DMS79 treated with DMSO at 0.1 percent for 48 hours (cell line): ENCODE measurements around the gene QKI.
"Not testable (repeated sequence)": the region's sequence is repeated elsewhere in the genome, so short reads cannot be mapped to it uniquely, and the experiment has no call there.

Experiments used
- DNase-seq: peaks from one replicate; lab custom pipeline; 2025; lab: John Stamatoyannopoulos, UW

QKI gene

DNA sequence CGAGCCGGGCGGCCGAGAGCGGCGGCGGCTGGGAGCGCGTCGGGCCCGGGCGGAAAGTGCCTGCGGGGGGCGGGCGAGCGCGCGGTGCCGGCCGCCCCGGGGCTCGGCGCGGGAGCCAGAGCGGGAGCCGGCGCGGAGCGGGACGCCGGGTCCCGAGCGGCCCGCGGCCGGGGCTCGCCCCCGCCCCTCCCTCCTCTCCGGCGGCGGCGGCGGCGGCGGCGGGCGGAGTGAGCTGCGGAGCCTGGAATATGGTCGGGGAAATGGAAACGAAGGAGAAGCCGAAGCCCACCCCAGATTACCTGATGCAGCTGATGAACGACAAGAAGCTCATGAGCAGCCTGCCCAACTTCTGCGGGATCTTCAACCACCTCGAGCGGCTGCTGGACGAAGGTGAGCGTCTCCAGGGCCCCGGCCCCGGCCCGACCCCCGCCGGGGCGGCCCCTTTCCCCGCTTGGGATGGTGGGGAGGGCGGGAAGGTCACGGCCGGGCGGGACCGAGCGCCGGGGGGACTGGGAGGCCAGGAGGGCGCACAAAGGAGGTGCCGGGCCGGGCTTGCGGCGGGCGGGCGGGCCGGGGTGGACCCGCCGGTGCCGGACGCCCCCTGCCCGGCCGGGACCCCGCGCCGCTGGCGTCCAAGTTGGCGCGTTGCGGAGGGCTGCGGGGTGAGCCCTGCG lies 565 bp downstream of the QKI start:
- no peak for DNase-seq

DNA sequence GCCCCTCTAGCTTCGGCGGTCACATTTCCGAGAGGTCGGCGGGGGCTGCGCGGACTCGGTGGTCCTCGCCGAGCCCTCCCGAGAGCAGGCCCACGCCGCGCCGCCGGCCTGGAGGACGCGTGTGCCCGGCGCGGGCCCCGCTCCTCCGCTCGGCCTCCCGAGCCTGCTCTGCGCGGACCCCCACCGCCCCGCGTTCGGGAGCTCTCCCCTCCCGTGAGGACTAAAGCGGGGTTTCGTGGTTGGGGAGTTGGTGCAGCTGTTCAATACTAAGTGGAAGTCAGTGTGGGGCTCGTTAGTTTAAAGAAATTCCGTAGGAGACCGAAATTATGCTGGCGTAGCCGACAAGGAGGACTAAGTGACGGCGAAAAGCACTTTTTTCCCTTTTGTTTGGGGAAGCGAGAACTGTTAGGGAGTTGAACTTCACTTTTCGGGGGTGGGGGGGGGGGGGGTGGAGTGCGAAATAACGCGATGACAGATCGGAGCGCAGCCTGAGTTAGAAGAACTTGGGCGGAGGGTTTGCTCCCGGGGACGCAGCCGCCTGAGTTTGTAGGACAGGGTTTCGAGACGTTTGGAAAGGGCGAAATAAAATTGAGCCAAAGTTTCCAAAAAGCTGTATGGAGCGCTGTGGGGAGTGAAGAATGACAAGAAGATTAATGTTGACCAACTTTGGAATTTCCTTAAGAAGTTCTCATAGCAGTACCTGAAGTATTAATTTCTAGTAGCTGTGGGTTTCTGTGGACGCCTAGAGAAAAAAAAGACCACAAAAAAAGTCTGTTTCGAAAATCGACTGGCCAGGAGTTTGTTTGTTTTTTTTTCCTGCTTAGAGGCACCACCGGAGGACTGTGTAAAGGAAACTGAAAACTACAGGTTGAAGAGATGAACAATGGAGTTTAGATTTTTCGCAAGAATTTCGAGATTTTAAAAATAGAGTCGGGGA lies 1.4 kb downstream of the QKI start:
- DNase-seq = no peak

DNA sequence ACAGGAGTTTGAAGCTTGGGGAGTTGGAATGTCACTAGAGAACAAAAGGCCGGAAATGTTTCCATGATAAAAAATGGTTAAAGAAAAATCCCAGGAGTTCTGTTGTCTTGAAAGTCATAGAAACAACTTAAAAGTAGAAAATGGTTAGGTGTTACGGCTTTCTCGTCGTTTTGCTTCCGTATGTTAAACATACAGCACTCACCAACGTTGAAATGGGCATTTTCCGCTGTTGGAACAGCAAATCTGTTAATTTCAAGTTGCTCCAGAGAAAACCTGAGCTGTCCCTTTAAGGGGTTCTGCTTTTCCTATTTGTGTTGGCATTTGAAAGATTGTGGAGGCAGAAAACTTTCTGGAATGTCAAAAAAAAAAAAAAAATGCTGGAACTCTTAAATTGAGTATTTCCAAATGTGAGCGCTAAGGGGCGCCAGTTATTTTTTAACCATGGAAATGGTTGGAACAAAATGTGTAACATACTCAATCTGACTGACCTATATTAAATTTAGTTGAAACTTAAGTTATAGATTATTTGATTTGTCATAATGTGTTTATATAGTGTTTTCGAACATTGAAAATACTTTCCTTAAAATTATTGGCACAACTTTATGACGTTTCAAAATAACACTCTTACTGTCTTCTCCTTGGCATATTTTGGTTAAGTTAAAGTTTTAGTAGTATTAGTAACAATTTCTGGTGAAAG lies 2.2 kb downstream of the QKI start:
- no peak for DNase-seq

DNA sequence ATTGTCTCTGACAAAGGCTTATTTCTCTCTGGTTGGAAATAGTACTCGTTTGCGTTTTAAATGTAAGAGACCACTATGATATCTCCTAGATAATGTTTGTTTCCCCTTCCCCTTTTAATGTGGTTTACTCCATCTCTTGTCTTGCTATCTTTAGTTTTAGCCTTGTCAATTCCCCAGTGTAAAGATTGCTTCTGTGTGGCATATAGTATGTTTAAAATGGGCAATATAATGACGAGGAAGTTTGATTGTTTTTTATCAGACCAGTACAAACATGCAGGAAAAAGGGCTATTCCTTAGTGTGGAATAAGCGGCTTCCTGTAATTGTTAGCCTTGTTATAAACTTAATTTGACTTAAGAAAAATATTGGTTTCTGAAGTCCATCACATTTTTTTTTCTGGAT lies 3.1 kb downstream of the QKI start:
- no peak for DNase-seq

DNA sequence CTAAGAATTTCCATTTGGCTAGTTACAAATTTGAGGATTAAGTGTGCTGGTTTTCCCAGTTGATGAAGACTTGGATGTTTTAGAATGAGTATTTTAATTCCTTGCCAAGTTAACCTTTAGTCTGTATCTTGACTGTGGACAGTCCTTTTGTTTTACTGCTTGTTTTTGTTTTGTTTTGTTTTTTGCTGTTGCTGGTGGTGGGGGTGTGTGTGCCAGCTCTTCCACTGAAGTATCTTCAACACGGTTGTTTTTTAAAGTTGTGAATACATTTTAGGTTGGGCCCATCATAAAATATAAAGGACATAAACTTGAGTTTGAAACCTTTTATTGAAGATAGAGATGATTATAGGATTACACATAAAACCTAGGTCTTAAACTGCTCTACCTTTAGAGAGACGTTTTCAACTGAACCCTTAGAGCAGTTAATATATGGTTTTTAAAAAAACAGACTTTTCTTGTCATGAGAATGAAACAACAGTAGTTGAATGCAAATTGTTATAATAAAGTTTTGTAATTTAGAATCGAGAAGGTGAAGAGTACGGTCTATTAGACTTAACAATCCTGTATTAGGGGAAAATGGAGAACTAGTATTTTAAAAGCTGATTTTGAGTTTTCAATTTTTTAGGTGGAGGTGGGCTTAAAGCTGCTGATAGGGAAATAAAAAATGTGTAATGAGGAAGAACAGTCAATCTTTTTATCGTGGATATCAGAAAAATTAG lies 4.0 kb downstream of the QKI start:
- no peak for DNase-seq

DNA sequence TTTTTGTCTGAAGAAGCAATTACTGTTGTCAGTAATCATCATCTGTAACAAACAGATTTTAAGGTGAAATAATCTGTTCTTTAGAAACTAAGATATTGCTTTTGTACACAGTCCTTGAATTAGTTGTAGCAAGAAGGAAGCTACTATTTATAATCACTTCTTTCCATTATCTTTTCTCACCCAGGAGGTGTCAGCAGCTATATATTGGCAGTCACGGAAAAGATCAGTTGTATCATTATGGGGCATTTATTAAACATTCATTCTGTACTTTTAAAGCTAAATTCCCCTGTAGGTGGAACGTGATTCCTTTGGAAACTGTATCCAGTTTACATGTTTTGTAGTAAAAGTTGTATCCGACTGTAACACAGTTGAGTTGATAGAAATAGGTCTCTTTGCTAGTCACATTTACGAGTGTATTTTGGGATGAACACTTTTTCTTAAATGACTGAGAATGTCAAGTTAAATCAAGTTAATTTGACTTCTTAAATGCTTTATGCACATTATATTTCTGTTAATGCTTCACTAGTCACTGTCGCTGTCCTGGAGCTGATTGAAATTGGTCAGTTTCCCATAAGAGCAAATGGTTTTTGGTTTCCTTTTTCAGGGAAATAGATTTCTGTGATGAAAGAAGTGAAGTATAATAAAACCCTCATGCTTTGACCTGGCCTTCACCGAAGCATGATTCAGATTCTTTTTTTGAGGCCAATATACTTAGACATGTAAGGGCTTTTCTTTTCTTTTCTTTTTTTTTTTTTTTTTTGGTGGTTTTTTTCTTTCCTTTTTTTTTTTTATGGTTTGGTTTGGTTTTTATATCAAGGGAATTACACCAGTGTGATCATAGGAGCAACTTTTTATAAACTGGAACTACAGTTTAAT lies 5.1 kb downstream of the QKI start:
- no peak for DNase-seq

DNA sequence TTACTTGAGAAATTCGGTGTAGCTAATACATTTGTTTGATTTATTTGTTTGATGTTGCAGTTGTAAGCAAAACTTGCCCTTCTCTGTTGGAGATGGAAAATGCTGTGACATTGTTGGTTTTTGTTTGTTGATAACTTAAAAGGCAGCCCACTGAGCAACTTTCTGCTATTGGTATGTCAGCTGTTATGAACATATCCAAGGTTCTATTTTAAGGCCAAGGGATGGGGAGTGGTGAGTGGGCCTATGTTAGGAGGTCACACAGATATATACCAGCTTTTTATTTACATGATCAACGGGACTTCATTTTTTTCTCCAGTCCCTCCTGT lies 5.7 kb downstream of the QKI start:
- DNase-seq = no peak

DNA sequence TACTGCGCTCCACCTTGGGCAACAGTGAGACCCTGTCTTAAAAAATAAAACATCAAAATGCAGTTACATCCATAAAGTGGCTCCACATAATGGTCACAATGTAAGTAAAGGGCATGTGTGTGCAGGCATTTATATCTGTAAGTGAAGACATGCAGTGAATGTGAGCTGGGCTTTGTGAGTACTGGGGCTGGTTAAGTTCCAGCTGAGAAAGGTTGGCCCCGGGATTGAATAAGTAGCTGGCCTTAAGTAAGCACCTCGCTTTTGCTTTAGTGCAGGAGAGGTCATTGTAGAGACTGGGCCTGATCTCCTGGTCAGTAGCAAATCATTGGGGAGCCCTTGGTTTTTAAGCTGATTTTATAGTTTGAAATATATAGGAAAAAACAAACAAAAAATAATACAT lies 8.0 kb downstream of the QKI start:
- no peak for DNase-seq

DNA sequence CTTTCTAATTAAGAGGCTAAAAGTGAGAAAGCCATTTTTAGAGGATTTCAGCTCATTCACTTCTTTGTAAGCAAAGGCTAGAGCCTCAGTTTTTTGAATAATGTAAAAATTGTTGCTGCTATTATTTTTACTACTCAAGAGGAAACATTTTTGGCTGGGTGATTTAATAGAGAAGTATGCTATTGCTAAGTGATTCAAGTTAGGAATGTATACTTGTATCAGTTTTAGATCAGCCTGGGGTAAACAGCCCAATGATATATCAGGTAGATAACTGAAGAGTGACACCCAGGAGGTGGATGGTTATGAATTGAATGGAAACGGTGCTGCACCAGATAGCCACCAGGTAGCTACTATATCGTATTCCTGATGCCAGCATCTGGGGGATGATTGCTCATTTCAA lies 9.2 kb downstream of the QKI start:
- no peak for DNase-seq

DNA sequence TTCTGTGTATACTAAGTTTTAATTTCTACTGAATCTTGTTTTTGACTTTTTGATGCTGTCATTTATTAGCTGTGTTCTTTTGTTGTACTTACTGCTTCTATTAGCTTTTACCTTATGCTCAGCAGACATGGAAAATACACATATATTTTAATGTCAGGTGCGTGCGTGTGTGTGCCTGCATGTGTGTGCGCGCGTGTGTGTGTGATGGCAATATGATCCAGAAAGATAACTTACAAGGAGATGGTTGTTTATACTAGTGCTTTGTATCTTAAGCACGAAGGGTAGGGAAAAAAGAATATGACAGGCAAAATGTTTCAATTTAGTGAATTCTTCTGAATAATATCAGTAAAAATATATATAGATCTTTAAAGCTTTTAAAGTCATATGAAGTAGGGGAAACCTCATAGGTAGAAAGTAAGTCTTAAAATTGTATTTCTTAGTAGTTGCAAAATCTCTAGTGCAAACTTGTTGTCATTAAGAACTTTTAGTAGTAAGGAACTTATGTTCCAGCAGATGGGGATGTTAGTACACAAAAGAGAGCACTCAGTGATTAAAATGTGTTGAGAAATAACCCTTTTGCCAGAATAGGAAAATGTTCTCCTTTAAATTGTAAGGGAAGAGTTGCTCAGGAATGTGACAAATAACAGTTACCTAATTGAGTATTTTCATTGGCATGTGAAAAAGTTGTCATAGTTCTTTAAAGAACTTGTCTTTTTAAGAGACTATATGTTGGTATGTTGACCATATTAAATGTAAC lies 13.2 kb downstream of the QKI start:
- no peak for DNase-seq

DNA sequence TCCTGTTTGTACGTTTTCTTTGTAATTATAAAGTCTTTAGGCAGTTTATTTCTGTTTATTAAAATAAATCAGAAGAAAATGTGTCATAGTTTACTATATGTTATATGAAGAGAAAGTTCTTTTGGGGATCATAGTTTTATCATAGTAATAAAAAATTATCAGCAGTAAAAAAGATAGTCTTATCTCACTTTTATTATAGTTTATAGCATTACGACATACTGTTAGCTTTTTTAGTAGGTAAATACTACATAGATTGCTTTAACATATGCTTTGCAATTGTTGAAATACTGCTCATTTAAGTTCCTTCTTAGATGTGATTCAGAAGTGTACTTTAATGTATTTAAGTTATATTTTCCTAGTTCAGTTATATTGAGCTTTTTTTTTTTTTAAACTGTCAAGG lies 13.9 kb downstream of the QKI start:
- no peak for DNase-seq

DNA sequence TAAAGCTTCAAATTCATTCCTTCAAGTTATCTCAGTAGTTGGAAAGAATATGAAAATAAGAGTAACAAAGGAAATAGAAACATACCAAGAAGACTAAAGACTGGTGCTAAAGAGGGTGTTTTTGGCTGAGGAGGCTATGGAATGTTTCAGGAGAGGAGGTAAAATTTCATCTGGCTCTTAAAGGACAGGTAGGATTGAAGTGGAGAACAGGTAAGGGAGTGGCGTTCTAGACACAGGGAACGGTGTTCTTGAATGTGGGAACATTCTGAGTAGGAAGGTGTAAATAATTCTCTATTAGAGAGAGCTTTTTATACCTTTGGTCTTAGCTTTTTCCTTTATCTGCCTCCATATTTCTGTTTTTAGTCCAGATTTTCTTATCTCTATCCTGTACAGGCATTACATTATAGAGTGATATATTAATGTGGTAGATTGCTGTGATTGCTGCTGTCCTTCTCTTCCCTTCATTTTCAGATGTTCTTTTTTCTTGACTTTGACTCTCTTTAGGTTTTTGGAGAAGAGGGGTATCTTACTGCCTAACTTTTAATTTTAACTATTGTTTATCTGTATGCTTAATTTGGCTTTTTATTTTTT lies 15.4 kb downstream of the QKI start:
- no peak for DNase-seq

DNA sequence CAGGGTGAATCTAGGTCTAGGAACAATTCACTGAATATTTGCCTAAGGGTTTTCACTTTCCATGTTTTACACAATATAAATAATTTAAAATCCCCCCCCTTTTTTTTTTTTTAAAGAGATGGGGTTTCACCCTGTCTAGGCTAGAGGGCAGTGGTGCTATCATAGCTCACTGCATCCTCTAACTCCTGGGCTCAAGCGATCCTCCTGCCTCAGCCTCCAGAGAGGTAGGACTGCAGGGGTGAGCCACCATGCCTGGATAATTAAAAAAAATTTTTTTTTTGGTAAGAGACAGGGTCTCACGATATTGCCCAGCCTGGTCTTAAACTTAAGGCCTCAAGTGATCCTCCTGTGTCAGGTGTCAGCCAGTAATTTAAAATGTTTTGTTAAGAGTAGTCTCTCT lies 17.8 kb downstream of the QKI start:
- DNase-seq = no peak

DNA sequence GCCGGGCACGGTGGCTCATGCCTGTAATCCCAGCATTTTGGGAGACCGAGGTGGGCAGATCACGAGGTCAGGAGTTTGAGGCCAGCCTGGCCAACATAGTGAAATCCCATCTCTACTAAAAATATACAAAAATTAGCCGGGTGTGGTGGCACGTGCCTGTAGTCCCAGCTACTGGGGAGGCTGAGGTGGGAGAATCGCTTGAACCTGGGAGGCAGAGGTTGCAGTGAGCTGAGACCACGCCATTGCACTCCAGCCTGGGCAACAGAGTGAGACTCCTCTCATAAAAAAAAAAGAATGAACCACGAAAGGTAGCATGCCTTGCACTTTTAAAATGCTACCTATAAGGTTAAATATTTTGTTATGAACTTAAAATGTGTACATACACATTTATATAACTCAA lies 19.0 kb downstream of the QKI start:
- DNase-seq = not testable (repeated sequence)

DNA sequence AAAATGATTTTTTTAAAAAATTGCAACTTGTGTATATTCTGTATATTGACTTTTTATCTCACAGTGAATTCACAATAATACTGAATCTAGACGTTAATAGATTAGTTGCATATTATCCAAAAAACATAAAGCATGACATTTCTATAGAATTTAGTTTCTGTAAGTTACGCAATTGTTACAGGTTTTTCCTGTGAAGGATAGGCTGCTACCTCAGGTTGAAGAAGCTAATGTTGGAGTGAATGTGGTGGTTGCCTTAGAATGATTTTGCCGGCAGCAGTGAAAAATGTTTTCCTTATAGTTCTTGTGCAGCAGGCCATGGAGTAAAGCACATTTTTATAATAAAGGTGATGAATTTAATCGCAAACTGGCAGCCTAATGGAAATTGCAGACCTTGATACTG lies 20.5 kb downstream of the QKI start:
- no peak for DNase-seq

DNA sequence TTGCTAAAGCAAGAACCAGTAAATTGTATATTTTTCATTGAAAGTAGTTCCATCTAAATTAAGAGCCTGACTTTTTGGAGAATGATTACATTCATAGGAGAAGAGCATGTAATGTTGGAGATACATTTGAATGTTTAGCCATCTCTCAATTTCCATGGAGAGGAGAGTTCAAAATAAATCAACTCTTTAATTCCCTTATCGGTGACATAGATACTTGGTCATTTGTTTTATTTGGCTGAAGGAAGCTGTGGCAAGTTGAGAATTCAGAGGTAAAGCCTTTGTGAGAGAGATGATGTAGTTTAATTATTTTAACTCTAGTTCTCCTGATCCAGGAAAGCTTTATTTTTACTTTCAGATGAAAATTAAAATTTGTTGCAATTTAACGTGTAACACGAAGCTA lies 22.3 kb downstream of the QKI start:
- DNase-seq = no peak

DNA sequence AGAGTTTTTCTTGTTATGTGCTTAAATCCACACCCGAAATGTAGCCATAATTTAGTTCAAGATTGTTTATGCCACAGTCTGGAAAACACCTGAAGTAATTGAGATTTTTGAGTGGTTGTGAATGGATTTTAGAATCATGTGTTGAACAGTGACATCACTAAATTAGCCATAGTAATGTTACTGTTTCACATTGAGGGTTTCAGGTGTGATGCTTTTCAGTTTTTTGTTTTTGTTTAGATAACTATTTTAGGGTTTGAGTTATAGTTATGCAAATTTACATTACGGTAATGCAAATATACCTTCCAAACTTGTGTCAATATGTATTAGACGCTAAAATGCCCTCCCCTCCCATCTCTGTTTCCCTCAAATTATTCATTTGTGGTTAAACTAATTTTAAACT lies 22.9 kb downstream of the QKI start:
- no peak for DNase-seq

DNA sequence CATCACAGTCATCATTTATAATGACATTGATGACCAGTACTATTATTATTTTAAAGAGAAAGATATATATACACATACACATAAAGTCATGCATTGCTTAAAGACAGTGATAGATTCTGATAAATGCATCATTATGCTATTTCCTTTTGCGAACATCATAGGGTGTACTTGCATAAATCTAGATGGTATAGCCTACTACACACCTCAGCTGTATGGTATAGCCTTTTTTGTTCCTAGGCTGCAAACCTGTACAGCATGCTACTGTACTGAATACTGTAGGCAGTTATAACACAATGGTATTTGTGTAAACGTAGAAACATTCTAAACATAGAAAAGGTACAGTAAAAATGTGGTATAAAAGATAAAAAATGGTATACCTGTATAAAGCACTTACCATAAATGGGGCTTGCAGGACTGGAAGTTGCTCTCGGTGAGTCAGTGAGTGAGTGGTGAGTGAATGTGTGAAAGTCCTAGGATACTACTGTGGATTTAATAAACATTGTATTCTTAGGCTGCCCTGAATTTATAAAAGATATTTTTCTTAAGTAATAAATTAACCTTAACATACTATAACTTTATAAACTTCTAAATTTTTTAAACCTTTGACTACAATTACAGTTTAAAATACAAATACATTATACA lies 23.9 kb downstream of the QKI start:
- DNase-seq = no peak

DNA sequence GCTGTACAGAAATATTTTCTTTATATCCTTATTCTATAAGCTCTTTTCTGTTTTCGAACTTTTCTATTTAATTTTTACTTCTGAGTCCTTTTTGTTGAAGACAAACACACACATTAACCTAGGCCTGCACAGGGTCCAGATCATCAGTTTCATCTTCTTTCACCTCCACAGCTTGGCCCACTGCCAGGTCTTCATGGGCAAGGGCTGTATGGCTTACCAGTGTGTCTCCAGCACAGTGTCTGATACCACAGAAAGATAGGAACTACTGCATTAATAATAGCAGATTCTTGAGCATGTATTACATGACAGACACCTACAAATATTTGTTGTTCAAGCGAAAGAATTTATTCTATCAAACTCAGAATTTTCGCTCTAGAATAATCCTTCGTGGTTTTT lies 24.4 kb downstream of the QKI start:
- DNase-seq = no peak

DNA sequence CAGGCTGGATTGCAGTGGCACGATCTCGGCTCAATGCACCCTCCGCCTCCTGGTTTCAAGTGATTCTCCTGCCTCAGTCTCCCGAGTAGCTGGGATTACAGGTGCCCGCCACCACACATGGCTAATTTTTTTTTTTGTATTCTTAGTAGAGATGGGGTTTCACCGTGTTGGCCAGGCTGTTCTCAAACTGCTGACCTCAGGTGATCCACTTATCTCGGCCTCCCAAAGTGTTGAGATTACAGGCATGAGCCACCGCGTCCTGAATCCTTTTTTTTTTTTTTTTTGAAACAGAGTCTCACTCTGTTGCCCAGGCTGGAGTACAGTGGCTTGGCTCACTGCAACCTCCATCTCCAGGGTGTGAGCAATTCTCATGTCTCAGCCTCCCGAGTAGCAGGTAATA lies 24.9 kb downstream of the QKI start:
- not testable (repeated sequence) for DNase-seq
